ENCODE measurements around the gene UNC50. TPM values are rescaled to one million over a fixed set of nuclear protein-coding genes. Genes with fewer than 3 reads are reported as not detected.
"Not testable (repeated sequence)": the region's sequence is repeated elsewhere in the genome, so short reads cannot be mapped to it uniquely, and the experiment has no call there.

The UNC50 gene
- total RNA-seq, 1 experiment from 2014 or later = 48.5 TPM

DNA sequence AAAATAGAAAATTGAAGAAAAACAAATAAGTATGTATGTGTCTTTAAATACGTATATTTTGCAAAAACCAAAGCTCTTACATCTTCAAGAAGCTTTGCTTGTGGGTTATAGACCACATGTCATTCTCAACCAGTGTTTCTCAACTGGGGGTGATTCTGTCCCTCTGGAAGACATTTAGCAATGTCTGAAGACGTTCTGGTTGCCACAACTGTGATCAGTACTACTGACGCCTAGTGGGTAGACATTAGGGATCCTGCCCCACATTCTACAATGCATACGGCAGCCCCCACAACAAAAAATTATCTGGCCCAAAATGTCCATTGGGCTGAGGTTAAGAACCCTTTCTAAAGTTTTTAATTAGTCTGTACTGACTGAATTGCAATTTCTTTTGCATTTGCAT is 48.4 kb downstream of the UNC50 start:
- Histone ChIP-seq H3K27me3 (peaks cover 4% of the 10 kb centered on the region; the same call in 1 of the 2 replicates), H3K27ac (no peak overlapping the region), H3K4me3 (no peak overlapping the region), H3K36me3 (no peaks in the 10 kb centered on the region), H3K9me3 (replicated peaks) (no peaks in the 10 kb centered on the region), H3K4me1 (no peaks in the 10 kb centered on the region)
- no peak for DNase-seq

DNA sequence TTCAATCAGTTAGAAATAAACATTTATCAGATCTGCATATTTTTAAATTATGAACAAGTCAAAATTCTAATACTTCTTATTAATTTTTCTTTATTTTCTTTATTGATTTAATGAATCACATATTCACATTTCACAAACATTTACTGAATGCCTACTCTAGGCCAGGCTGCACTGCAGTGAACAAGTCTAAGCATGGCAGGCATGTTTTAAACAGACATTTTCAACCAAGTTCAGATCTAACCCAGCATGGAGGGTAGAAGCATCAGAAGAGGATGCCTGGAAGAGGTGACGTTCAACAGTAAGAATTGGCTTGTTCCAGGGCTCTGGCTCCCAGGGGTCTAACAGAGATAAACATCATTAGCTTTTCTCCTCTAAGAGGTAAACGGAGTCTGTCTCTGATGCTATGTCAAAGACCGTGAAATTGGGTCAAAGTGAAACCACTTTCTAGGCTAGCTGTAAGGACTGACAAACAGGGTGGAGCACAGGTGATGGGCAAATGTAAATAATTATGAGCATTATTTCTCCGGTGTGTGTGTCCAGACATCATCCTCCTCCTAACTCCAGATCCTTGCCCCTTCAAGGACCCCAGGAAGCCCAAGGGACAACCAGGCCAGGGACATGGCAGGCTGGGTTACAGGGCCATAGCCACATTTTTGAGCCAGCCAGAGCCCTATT is 50.6 kb downstream of the UNC50 start:
- DNase-seq = no peak
- H3K36me3 ChIP-seq = no peaks in the 10 kb centered on the region
- no peak overlapping the region for H3K27ac ChIP-seq
- peaks cover 4% of the 10 kb centered on the region; the same call in 1 of the 2 replicates for H3K27me3 ChIP-seq
- H3K9me3 ChIP-seq (replicated peaks) = no peaks in the 10 kb centered on the region
- H3K4me3 ChIP-seq = no peak overlapping the region
- no peaks in the 10 kb centered on the region for H3K4me1 ChIP-seq

DNA sequence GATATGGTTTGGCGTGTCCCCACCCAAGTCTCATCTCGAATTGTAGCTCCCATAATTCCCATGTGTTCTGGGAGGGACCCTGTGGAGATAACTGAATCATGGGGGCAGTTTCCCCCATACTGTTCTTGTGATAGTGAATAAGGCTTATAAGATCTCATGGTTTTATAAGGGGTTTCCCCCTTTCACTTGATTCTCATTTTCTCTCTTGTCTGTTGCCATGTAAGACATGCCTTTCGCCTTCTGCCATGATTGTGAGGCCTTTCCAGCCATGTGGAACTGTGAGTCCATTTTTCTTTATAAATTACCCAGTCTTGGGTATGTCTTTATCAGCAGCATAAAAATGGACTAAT is 51.1 kb downstream of the UNC50 start:
- not testable (repeated sequence) for H3K27me3 ChIP-seq; H3K4me3 ChIP-seq; H3K36me3 ChIP-seq; DNase-seq; H3K9me3 ChIP-seq (replicated peaks); H3K27ac ChIP-seq; H3K4me1 ChIP-seq

DNA sequence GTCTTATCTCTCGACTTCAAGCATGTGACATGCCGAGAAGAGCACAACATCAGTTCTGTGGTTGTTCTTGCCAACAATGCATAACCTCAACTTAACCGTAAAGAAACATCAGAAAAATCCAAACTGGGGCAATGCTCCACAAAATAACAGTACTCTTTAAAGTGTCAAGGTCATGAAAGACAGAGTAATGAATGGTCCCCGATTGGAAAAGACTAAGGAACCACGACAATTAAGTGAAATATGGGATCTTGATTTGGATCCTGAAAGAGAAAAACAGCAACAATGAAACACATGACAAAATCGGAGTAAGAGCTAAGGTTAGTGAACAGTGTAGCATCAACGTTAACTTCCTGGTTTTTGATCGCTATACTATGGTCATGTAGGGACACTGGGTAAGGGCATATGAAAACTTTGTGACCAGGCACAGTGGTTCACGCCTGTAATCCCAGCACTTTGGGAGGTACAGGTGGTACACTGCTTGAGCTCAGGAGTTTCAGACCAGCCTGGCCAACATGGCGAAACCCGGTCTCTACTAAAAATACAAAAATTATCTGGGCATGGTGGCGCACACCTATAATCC is 55.2 kb downstream of the UNC50 start:
- H3K9me3 ChIP-seq (replicated peaks) = no peaks in the 10 kb centered on the region
- H3K27me3 ChIP-seq = no peaks in the 10 kb centered on the region
- H3K36me3 ChIP-seq = no peaks in the 10 kb centered on the region
- no peak overlapping the region for H3K27ac ChIP-seq
- no peaks in the 10 kb centered on the region for H3K4me1 ChIP-seq
- no peak overlapping the region for H3K4me3 ChIP-seq
- DNase-seq = no peak

DNA sequence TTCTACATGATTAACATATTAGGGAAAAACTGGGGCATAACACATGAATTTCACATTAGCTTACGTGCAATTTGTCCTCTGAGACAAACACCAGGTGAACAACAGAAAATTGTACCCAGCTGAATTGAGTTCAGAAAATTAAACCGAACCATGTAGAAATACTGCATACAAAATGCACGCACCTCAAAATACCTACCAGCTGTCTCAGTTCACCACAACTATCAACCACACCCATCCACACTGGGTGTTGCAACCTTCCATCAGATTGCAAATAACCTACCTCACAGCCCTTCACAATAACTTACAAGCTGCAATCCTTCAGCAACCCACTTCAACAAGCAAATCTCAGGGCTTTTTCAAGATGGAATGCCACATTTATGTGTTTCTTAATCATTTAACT is 55.9 kb downstream of the UNC50 start:
- no peaks in the 10 kb centered on the region for H3K9me3 ChIP-seq (replicated peaks)
- no peak overlapping the region for H3K27ac ChIP-seq
- no peak overlapping the region for H3K4me3 ChIP-seq
- no peaks in the 10 kb centered on the region for H3K4me1 ChIP-seq
- H3K27me3 ChIP-seq = no peaks in the 10 kb centered on the region
- H3K36me3 ChIP-seq = no peaks in the 10 kb centered on the region
- no peak for DNase-seq

DNA sequence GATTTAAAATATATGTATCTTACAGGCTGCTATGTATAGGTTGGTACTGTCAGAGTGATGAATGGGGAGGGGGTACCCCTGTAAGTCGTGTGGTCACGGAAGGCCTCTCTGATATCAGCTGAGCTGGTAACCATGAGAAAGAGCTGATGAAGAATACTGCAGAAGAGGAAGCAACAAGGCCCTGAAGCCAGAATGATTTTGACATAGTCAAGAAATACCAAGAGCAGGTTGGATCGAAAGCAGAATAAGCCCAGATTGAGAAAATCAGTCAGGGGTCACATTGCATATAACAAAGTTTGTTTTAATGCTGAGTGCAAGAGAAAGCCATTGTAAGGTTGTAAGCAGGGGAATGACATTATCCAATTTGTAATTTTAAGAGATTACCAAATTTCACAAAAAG is 57.3 kb downstream of the UNC50 start:
- no peak overlapping the region for H3K27ac ChIP-seq
- no peaks in the 10 kb centered on the region for H3K4me1 ChIP-seq
- H3K4me3 ChIP-seq = no peak overlapping the region
- no peaks in the 10 kb centered on the region for H3K27me3 ChIP-seq
- DNase-seq = no peak
- no peaks in the 10 kb centered on the region for H3K36me3 ChIP-seq
- no peaks in the 10 kb centered on the region for H3K9me3 ChIP-seq (replicated peaks)

Other genes with a start within 250 kb of the UNC50 start
- gene INPP4A, start 163.7 kb upstream of the UNC50 start, total RNA-seq (2014; rRNA removed; shearing (Covaris generic)) = 21.4 and 25.0 TPM in 2 replicates
- 33.4 and 37.6 TPM in 2 replicates for gene COA5, start 77 bp upstream of the UNC50 start, total RNA-seq (2014; rRNA removed; shearing (Covaris generic))
- gene MGAT4A, start 122.5 kb downstream of the UNC50 start, total RNA-seq (2014; rRNA removed; shearing (Covaris generic)) = 0.08 and 0.13 TPM in 2 replicates

Data from SJCRH30 (cell line).